GM19023 (cell line): Measurements from ENCODE around the gene AREG.

Experiments
- ATAC-seq: cut with Tn5 transposase; IDR thresholded peaks from one replicate; pipeline ENCODE4 v1.9.1; 2021; ENCODE audit warnings: mild to moderate bottlenecking, moderate library complexity; ENCODE audit not compliant: unreplicated experiment

Gene AREG

GRCh38 chr4:74501579-74501978 lies 56.6 kb downstream of the AREG start:
- no peak for ATAC-seq

GRCh38 chr4:74503580-74503979 lies 58.6 kb downstream of the AREG start:
- no peak for ATAC-seq

- no peak for ATAC-seq
Observed at GRCh38 chr4:74504212-74504611, 59.3 kb downstream of the AREG start.
